Measurements from ENCODE around the gene SORCS2. TPM values are rescaled to one million over a fixed set of nuclear protein-coding genes. Genes with fewer than 3 reads are reported as not detected.

The SORCS2 gene
- total RNA-seq, 4 donors from 2014 or later, result 0.07 to 1.2 (median 0.11) TPM

GRCh38 chr4:7651461-7651921 is 459.2 kb downstream of the SORCS2 start:
- DNase-seq (no peak), ATAC-seq (no peak)
- Histone ChIP-seq H3K36me3 (no peaks in the 10 kb centered on the region), H3K27ac (no peak overlapping the region), H3K27me3 (no peaks in the 10 kb centered on the region), H3K4me1 (no peaks in the 10 kb centered on the region), H3K4me3 (no peak overlapping the region), H3K9me3 (no peaks in the 10 kb centered on the region)
- in situ Hi-C loops (cut with MboI; ENCODE audit: low sequenced_read_pairs in 4 of 4), result no loop called here
- TF ChIP-seq POLR2A (IDR thresholded peaks at IDR 0.05), result no peak
- no peak for TF ChIP-seq CTCF (IDR thresholded peaks at IDR 0.05 in 4 of 5, conservative IDR thresholded peaks at IDR 0.05 in 1 of 5)
- intact Hi-C loops (cut with DNase I; ENCODE audit: low total_unique reads), result no loop called here

- DNase-seq, result no peak
- no peak for TF ChIP-seq POLR2A (IDR thresholded peaks at IDR 0.05)
- no peak for TF ChIP-seq CTCF (IDR thresholded peaks at IDR 0.05 in 4 of 5, conservative IDR thresholded peaks at IDR 0.05 in 1 of 5)
- no peak for ATAC-seq
- no peak overlapping the region for H3K27ac ChIP-seq
- H3K27me3 ChIP-seq, result no peaks in the 10 kb centered on the region
- in situ Hi-C loops (cut with MboI; ENCODE audit: low sequenced_read_pairs in 4 of 4) (no loop called here), intact Hi-C loops (cut with DNase I; ENCODE audit: low total_unique reads) (no loop called here)
- no peaks in the 10 kb centered on the region for H3K36me3 ChIP-seq
- H3K9me3 ChIP-seq, result no peaks in the 10 kb centered on the region
- no peaks in the 10 kb centered on the region for H3K4me1 ChIP-seq
- no peak overlapping the region for H3K4me3 ChIP-seq
Measured at GRCh38 chr4:7652006-7652405, 459.7 kb downstream of the SORCS2 start.

GRCh38 chr4:7652451-7652881 is 460.1 kb downstream of the SORCS2 start:
- H3K4me3 ChIP-seq, result no peak overlapping the region
- H3K27ac ChIP-seq, result no peak overlapping the region
- H3K27me3 ChIP-seq, result no peaks in the 10 kb centered on the region
- no peak for ATAC-seq
- in situ Hi-C loops (cut with MboI; ENCODE audit: low sequenced_read_pairs in 4 of 4), result no loop called here
- H3K36me3 ChIP-seq, result no peaks in the 10 kb centered on the region
- H3K9me3 ChIP-seq, result no peaks in the 10 kb centered on the region
- H3K4me1 ChIP-seq, result no peaks in the 10 kb centered on the region
- DNase-seq, result no peak
- intact Hi-C loops (cut with DNase I; ENCODE audit: low total_unique reads), result no loop called here
- TF ChIP-seq CTCF (IDR thresholded peaks at IDR 0.05 in 4 of 5, conservative IDR thresholded peaks at IDR 0.05 in 1 of 5), result no peak
- no peak for TF ChIP-seq POLR2A (IDR thresholded peaks at IDR 0.05)

GRCh38 chr4:7652906-7653305 is 460.6 kb downstream of the SORCS2 start:
- Histone ChIP-seq H3K27ac (no peak overlapping the region), H3K4me3 (no peak overlapping the region), H3K27me3 (no peaks in the 10 kb centered on the region), H3K9me3 (no peaks in the 10 kb centered on the region), H3K4me1 (no peaks in the 10 kb centered on the region), H3K36me3 (no peaks in the 10 kb centered on the region)
- in situ Hi-C loops (cut with MboI; ENCODE audit: low sequenced_read_pairs in 4 of 4), result no loop called here
- DNase-seq (no peak), ATAC-seq (no peak)
- intact Hi-C loops (cut with DNase I; ENCODE audit: low total_unique reads), result no loop called here
- TF ChIP-seq POLR2A (IDR thresholded peaks at IDR 0.05) (no peak), CTCF (IDR thresholded peaks at IDR 0.05 in 4 of 5, conservative IDR thresholded peaks at IDR 0.05 in 1 of 5) (no peak)

All from gastrocnemius medialis (tissue), 4 donors.